HG03139 (cell line): ENCODE measurements around the gene DHRS4.
A peak's percentile ranks its signal among the peaks of the same experiment; 100 is the strongest.

ENCODE experiments used
- ATAC-seq: cut with Tn5 transposase; IDR thresholded peaks from one replicate; pipeline ENCODE4 v1.9.1; 2021; ENCODE audit not compliant: unreplicated experiment

DHRS4 gene

DNA sequence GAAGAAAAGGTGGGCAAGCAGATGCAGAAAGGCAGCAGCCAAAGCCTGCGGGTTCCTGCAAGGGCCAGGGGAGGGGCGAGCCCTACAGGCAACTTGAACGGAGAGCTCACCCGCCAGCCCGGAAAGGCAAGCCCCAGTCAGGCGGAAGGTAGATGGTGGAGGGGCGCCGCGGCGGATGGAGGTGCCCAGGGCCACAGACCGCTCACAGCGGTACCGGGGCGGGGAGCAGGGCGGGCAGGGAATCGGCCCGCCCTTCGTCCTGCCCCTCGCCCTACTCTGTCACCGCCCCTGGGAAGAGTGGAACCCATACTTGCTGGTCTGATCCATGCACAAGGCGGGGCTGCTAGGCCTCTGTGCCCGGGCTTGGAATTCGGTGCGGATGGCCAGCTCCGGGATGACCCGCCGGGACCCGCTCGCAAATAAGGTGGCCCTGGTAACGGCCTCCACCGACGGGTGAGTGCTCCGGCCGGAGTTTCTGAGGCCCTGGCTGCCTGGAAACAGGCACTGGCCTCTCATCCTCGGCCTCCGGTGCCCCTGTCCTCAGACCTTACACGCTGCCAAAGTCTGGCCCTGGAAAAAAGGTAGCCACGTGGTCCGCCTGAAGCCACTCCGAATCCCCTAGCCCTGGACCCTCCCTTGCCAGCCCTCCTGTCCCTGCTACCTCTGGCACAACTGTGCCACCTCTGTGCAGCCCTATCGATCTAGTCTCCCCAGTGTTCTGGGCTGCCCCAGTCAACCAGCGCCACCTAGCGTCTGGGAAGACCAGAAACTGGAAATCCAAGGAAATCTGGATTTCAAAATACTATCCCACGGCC, at the start of gene DHRS4:
Gene DHRS4, plus strand, starts transcription at position 307 of the 815 bp plus-strand sequence. Its CDS starts 19 bp downstream, at position 326.
- ATAC-seq, result peak; percentile 80

DNA sequence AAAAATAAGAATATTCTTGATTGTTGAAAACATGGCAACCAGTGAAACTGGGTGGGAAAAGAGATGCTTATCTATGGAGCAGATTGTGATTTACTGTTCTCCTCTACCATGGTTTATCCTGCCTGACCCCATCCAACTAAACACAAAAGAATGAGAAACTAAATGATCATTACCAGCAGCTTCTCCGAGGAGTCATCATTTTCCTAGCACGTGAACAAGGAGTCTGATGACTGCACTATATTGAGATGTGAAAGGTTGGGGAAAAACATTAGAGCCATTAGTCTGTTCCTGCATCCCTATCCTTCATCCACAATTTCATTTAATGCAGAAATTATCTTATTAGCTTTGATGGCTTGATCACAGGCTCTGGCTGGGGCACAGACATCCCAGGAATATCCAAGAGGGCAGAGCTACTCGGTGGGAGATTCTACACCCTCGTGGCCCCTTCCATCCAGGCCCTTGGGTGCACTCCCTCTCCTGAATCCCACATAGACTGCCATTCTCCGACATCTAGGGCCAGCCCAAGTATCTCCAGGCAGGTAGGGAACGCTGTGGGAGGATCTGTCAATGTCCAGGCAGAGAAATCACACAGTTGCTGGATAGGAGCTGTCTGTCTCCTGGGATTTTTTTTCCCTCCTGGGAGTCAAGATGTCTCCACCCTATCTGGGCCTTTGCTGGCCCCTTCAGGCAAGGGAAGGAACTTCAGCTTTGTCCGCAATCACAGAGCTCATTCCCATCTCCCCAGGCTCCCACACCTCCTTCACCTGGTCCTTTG, 43.3 kb upstream of the DHRS4 start:
- ATAC-seq, result no peak

DNA sequence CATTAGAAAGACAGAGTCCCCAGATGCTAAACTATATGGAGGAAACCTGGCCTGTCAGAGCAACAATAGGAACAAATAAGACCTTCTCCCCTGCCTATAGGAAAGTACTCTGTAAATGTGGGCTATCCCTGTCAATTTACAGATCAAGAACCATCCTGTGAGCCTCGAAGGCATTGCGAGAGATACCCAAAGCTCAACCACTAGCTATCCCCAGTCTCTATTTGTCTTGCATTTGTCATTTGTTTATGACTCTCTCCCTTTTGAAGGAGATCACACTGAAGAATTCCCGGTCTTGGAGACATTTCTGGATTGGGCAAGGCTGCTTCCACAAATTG, 42.7 kb upstream of the DHRS4 start:
- ATAC-seq, result no peak

DNA sequence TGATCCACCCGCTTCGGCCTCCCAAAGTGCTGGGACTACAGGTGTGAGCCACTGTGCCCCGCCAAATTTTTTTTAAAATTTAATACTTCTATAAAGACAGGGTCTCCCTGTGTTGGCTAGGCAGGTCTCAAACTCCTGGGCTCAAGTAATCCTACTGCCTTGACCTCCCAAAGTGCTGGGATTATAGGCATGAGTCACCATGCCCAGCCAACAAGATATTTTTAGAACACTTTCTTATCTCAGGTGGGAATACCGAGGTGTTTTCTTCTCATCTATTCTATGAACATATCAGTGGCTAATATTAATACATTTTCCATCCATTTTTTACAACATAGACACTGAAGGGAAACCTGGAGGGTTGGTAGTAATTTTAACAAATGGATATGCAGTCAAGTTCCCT, 38.0 kb upstream of the DHRS4 start:
- ATAC-seq, result no peak

DNA sequence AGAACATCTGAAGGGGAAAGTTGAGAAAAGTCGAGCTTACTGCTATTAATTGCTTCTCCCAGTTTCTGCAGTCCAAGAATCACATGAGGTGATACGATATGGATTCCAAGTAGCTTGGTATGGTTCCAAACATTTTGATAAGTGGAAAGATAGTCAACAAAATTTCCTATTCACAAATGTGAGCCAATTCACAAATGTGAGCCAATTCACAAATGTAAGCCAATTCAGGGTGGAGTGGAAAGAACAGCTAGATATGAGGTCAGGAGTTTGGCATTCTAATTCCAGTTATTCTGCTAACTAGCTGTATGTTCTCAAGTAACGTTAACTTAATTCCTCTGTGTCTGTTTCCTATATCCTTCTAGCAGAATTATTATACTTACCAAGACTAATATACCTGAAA, 37.6 kb upstream of the DHRS4 start:
- no peak for ATAC-seq

DNA sequence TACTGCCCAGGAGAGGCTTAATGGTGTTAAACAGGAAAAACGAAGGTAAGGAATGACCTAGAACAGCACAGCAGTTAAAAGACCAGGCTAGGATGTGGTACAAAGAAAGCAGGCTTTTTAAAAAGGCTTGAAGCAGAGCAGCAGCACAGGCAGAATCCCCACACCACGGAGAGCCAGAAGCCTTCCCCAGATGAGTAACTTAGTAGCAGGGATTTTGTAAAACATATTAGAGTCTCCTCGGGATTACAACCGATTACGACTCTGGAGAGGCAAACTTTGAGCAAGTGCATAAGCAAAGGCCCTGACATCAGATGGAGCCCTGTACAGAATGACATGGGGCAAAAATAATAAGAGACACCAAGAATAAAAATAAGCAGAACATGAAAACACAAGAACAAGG, 37.1 kb upstream of the DHRS4 start:
- ATAC-seq, result no peak

DNA sequence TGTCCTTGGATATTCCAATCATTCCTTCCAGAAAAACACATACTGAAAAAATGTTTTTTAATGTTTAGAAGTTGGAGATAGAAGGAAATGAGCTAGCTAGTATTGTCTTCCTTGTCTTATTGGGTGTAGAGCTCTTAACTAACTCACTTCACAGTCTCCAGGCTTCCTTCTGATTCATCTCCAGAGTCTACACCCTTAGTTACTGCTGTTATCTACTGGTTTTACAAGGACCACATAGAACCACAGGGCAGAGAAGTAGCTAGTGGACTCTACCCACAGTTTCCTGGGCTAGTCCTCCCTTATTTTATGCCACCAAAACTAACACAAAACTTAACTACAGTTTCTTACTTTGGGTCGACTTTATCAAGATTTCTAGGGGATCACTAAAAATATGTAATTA, 31.0 kb upstream of the DHRS4 start:
- ATAC-seq, result no peak

DNA sequence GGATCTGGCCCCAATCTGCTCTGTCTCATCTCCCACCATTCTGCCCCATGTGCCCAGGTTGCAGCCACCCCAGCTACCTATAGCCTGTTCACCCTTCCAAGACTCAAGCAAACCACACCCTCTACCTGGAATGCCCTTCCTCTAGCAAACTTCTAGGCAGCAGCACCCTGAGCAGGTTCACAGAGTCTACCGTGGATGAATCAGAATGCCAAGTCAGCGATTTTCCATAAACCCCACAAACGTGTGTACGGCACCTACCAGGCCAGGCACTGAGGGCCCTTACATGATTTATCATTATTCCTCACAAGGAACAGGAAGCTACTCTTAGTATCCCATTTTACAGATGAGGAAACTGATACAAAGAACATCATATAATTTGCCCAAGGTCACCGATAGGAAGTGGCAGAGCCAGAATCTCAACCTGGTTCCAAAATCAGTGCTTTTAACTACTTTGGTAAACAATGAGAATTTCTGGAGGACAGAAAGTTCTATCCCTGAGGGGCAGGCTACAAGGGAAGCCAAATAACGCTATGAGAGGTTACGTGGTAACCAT, 28.0 kb upstream of the DHRS4 start:
- ATAC-seq, result no peak

DNA sequence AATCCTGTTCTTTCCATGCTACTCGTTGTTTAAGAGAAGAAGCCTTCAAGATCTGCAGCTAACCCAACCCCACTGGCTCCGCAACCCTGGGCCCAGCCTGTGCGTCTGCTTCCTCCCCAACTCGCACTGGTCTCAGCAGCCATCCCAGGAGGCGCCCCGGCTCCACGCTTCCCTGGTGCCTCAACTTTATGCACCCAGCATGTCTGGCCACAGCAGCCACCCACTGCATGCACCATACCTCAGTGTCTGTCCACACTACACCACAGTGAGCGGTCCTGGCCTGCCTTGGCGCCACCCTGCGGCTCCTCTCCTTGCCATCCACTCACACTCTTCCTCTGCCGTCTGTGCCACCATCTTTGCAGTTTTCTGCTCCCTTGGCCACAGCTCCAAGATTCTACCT, 27.0 kb upstream of the DHRS4 start:
- no peak for ATAC-seq

DNA sequence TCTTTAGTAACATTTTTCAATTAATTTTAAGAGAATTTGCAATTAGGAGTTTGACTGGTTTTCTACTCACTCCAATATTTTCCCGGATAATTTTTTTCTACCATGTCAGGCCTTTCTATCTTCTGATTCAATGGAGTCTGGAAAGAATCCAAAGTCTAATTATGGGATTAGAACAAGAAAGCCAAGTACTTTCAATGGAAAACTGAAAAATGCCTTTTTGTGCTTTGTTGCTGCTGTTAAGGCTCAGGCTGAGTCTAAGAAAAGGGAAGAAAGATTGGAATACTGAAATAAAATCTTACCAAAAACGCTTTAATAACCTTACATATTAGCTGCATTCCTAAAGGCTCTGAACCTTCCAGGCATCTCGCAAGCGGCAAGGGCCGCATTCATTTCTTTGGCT, 24.4 kb upstream of the DHRS4 start:
- no peak for ATAC-seq

DNA sequence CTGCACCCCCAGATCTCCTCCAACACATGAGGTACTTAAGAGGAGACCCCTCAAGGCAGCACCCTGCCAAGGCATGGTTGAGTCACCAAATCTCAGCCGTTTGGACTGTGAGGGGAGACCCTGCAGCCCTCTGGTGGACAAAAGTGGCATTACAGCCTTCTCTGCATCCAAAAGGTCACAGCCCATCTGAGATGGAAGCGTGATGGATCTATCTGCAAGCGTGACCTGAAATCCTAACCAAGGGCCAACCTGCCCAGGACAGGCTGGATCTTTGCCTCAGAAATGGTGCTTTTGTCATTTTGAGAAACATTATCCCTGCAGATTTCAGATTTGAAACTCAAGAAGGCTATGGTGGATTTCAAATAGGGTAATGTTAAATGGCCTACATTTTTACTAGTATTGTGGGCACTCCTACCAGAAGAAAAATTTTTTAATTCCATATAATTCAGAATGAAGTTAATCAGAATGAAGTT, 23.7 kb upstream of the DHRS4 start:
- ATAC-seq, result no peak

DNA sequence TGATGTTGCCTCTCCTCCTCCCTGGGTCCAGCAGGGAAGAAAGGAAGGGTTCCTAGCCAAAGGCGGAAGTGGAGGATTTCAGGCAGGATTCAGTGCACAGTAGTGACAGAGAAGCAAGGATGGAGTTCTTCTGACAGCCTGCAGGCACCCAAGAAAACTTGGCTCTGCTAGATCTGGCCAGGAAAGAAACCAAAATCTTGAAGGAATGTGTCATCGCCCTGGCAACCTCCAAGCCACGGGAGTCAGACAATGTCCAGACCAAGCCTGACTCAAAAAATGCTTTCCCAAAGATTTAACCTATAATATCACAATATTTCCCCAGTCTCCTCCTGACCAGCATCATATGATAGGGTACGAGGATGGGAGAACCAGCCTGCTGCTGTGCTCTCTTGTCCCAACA, 22.8 kb upstream of the DHRS4 start:
- no peak for ATAC-seq

DNA sequence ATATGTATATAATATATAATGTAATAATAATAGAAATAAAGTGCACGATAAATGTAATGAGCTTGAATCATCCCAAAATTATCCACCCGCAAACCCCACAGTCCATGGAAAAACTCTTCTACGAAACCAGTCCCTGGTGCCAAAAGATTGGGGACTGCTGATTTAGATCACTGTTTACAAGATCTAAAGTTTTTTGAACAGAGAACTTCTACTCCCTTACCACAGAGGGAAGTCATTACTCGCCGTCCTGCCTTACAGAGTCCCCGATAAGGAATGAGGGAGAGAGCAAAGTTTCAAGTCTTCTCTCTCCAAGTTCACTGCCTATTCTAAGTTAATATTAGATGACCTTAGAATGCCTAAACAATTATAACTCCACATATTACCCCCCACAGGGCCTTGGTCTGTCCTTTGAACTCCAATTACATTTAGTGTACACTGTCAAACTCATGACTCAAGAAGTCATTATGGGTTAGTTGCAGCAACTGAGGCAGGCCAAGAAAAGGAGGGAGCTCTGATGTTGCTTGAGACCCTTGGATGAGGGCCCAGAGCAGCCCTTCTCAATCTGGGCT, 21.8 kb upstream of the DHRS4 start:
- ATAC-seq, result no peak

DNA sequence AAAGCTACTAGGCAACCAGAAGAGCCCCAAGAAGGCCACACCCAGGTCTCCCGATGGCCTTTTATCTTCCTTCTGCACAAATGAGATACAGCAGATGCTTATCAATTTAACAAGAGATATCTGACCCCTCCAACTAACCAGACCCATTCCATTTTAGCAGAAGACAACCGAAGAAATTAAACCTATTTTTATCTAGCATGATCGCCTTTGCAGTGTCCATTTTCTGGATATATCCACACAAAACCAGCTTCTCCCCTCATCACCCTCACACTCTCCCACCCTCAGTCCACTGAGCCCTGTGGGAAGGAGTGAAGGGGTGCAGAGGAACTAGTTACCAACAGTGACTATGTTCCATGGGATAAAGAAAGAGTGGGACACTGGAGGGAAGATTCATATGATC, 20.9 kb upstream of the DHRS4 start:
- no peak for ATAC-seq

DNA sequence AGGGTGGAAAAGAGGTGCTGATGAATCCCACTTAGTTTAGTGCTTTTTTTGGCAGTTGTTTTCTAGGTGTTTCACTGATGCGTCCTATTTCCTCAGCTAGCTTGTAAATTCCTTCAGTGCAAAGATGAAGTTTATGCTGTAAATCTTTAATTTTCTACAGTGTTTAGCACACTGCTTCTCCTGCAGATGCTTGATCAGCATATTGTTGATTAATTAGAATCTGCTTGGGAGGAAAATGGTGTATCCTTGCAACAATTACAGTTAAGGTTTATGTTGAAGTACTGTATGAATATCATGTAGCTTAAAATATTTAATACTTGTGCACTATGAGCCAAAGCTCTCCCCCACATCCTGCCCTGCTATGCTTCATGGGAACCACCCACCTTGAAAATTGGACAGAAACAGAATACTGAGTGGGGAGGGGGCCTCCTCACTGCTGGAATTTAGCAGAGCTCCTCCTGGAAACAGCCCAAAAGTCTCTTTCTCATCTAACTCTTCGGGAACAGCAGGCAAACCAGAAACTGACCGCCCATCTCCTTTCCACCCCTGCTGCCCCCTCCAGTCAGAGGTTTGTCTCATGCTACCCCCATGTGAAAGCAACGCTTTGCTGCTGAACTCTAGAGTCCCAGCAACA, 20.3 kb upstream of the DHRS4 start:
- ATAC-seq, result no peak

DNA sequence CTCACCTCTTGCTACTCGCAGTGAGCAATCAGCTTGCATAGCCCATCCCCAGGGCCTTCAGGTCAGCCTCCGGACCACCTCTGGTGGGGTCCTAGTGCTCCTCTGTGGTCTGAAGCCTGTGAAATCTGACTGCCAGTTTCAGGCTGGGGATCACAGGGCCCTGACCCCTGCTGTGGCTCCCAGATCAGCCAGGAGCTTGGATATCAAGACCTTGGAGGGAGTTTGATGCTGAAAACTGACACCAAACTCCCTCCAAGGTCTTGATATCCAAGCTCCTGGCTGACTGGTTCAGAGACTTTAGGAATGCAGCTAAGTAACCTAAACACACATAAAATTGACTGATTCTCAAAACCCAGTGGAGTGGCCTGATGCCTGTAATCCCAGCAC, 19.8 kb upstream of the DHRS4 start:
- no peak for ATAC-seq

DNA sequence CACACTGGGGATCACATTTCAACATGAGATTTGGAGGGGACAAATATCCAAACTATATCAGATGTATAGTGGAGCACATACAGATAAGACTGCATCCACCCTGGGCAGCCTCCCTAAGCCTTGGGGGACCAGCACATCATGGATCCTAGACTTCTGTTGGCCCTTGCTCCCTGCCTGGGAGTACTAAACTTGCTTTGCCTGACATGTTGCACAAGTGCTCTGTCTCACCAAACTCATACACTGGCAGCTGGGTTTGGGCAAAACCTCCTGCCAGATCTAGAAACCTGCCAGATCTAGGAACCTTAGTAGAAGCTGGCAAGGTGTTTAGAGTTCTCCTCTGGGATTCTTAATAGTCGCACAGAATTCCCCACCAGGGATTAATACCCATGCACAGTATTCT, 18.4 kb upstream of the DHRS4 start:
- ATAC-seq, result no peak

DNA sequence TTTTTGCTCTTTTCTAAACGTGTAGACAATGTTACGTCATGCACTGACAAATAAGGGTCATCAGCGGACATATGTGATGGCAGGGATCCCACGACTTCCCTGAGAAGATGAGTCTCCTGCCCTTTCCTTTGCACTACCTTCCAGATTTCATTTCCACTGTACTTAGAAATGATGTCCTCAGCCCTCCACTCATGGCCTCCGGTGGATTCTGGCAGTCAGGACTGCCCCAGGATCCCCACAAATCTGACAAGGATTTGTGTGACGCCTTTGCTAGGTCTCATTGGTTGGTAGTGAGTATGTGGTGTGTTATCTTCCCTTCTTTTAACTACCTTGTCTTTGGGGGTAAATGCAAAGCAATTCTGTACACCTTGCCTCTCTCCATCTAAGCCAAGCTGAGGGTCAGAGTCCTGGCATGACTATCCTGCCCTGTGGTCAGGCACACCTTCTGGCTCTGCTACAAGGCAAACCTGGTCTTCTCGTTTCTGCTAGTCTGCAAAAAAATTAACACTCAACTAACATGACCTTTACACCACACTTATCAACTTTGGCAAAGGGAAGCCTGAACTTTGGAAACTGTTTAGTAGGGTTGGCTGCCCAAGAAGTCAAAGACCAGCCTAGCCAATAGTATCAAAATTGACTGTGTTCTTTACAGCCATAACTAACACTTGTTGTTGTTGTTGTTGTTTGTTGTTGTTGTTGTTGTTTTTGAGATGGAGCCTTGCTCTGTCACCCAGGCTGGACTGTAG, 17.3 kb upstream of the DHRS4 start:
- no peak for ATAC-seq

DNA sequence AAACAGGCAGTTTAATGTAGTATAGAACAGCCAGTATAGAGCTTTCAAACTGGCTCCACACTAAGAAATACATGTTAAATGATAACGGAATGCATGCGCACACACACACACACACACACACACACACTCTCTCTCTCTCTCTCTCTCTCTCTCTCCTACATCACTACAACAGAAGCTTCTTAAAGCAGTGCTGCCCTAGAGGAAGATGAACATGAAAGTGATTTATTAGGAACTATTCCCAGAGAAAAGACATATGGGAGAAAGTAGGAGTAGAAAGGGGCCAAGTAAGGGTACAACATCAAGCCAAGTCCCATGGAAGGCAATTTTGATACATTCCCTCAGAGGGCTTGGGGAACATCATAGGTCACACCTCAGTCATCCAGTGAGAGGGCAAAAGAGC, 16.4 kb upstream of the DHRS4 start:
- ATAC-seq, result no peak

DNA sequence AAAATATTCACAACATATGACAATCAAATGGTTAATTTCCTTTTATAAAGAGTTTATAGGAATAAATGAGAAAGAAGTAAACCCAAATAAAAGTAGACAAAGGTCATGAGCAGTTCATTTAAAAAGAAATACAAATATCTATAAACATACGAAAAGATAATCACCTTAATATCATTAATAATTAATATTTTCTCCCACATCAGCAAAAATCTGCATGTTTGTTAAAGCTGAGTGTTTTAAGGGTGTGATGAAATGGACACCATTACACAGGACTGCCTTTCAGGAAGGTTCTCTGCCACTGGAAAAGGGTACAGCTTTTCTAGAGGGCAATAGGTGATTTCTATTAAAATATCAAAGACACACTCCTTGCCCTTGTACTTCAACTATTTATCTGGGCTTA, 14.7 kb upstream of the DHRS4 start:
- no peak for ATAC-seq
